Inferior parietal cortex (tissue), 1 donor: ENCODE data around the gene CELA2A.
"Not testable (repeated sequence)": the region's sequence is repeated elsewhere in the genome, so short reads cannot be mapped to it uniquely, and the experiment has no call there.

Experiments used
- DNase-seq: peaks from one replicate; pipeline ENCODE4 v3.0.0-alpha.2; 2016; ENCODE audit errors: extremely low spot score

CELA2A gene

DNA sequence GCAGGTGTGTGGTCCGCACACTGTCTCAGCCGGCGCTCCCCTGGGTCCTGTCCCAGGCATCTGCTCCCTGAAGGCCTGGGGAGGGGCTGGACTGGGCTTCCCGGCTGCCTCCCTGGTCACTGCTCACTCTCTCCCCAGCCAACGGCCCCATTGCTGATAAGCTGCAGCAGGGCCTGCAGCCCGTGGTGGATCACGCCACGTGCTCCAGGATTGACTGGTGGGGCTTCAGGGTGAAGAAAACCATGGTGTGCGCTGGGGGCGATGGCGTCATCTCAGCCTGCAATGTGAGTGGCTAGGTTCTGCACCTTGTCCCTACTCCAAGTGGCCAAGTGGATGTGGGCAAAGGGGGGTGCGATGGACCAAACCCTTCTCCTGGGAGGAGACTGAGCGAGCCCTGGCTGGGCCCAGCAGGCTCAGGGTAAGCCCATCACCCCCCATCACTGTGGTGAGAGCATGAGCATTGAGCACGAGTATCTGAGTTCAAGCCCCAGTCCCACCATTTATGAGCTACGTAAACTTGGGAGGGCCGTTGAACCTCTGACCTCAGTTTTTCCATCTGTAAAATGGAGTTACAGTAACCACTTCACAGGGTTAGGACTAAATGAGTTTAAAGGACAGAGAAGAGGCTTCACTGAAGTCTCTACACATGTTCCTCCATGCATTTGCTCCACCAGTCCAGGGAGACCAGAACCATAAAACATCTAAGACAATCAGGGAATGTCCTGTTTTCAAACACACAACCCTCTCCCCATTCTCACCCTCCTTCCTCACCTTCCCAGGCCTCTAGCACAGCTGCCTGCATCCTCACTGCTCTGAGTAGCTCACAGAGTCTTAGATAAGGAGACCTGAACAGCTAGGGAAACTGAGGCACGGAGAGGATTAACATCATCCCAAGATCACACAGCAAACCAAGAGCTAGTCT lies 11.8 kb upstream of the CELA2A start:
- DNase-seq, result no peak

DNA sequence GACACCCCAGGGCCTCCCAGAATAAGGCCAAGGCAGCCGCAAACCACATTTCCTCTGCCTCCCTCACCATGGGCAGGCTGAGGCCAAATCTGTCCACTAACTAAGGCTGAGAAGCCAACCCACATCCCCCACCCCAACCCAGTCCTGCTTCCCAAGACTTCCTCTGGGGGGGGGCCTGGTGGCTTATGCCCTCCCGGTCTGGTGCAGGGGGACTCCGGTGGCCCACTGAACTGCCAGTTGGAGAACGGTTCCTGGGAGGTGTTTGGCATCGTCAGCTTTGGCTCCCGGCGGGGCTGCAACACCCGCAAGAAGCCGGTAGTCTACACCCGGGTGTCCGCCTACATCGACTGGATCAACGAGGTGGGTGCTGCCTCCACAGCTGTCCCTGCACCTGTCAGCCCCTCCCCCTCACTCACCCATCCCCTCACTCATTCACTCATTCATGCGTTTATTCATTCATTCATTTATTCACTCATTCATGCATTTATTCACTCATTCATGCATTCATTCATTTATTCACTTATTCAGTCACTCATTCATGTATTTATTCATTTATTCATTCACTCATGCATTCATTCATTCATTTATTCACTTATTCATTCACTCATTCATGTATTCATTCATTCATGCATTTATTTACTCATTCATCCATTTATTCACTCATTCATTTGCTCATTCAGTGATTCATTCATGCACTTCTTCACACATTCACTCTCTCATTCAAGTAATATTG lies 11.0 kb upstream of the CELA2A start:
- no peak for DNase-seq

GRCh38 chr1:15446212-15446611 lies 10.3 kb upstream of the CELA2A start:
- DNase-seq, result no peak

DNA sequence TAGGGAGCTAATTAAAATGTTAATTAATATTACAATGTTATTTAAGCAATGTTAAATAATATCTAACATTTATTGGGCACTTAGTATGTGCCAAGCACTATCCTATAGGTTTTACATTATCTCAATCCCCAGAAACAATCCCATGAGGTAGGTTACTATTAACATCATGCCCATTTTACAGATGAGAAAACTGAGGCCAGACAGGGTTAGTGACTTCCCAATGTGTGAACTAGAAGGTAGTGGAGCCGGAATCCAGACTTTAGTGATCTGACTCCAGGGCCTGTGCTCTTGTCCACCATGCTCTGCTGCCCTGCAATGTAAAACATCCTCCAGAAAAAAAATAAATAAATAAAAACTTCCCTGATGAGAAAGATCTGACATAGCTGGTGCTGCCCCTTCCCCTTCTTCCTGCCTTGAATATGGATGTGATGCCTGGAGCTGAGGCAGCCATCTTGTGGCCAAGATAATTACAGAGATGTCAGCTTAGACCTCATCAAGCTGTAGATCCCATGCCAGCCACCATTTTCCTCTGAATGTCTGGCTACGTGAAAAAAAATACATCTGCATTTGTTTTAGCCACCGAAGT lies 7.6 kb upstream of the CELA2A start:
- no peak for DNase-seq

- no peak for DNase-seq
Measured at GRCh38 chr1:15449567-15449966, 7.0 kb upstream of the CELA2A start.

- no peak for DNase-seq
Measured at GRCh38 chr1:15451014-15451722, 5.4 kb upstream of the CELA2A start.

GRCh38 chr1:15452216-15452615 lies 4.3 kb upstream of the CELA2A start:
- DNase-seq, result no peak

- no peak for DNase-seq
Measured at GRCh38 chr1:15452866-15453571, 3.5 kb upstream of the CELA2A start.

GRCh38 chr1:15453734-15454133 lies 2.8 kb upstream of the CELA2A start:
- no peak for DNase-seq

DNA sequence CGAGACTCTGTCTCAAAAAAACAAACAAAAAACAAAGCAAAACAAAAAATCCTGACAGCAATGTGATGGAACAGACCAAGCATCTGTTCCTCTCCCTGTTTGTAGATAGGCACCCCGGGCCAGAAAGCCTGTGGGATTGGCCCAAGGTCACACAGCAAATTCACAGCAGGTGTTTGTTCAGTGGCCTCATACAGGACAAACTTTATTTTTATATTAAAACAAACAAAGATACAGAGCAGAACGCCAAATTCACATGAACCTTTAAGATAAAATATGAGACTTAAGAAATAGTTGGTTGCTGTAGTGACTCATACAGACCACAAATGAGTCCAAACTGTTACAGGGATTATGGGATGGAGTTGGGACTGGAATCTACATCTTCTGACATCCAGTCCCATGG lies 2.3 kb upstream of the CELA2A start:
- DNase-seq, result no peak

- no peak for DNase-seq
Measured at GRCh38 chr1:15455522-15455921, 1.0 kb upstream of the CELA2A start.

- no peak for DNase-seq
Measured at GRCh38 chr1:15457585-15457984, 1.1 kb downstream of the CELA2A start.

- not testable (repeated sequence) for DNase-seq
Measured at GRCh38 chr1:15458388-15458787, 1.9 kb downstream of the CELA2A start.

DNA sequence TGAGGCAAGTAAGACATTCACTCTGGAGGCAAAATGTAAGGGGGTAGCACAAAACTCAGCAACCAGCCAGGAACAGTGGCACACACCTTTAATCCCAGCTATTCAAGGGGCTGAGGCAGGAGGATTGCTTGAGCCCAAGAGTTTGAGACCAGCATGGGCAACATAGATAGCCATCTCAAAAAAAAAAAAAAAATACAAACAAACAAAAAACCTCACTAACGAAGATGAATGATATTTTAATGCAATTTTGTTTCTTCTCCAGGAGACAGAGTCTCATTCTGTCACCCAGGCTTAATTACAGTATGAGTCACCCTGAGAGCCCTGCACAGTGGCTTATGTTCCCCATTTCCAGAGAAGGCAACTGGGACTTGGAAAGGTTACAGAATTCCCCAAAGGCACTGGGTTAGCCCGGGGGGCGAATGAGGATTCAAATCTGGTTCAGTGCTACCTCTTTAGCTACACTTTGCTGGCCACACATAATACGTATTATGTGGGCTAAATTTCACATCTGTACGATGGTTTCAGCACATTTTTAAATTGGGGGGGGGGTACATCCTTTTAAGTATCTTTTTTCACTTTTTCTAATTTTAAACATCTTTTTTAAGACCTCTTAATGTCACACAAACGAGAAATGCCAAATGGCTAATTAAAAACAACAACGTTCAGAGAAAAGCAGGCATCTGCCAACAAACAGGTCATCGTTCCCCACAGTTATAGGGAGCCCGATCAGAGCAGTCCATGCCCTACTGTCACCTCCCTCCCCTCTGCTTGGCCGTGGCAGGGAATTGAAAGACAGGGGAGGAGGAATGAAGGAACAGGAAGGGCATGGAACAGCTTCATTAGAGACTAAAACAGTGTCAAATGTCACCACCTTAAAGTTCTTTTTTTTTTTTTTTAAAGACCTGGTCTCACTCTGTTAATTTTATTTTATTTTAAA lies 3.5 kb downstream of the CELA2A start:
- DNase-seq, result no peak

DNA sequence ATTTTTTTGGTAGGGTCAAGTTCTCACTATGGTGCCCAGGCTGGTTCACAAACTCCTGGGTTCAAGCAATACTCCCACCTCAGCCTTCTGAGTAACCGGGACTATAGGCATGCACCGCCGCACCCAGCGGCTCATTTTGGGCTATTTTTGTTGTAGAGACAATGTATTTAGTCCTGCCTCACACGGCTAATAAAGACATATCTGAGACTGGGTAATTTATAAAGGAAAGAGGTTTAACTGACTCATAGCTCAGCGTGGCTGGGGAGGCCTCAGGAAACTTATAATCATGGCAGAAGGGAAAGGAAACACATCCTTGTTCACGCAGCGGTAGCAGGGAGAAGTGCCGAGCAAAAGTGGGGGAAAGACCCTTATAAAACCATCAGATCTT lies 4.2 kb downstream of the CELA2A start:
- DNase-seq, result no peak

GRCh38 chr1:15463064-15463800 lies 6.7 kb downstream of the CELA2A start:
- DNase-seq, result not testable (repeated sequence)

DNA sequence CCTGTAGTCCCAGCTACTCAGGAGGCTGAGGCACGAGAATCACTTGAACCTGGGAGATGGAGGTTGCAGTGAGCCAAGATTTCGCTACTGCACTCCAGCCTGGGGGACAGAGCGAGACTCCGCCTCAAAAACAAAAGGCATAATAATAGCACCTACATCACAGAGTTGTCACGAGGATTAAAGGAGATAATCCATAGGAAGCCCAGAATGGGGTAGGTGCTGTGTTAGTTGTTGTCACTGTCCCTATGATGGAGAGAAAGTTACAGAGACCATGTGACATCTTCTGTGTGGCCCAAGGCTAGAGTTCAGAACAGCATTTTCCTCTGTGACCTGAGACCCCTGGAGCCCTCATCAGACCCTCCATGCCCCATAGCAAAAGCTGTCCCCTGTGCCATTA lies 7.4 kb downstream of the CELA2A start:
- not testable (repeated sequence) for DNase-seq

DNA sequence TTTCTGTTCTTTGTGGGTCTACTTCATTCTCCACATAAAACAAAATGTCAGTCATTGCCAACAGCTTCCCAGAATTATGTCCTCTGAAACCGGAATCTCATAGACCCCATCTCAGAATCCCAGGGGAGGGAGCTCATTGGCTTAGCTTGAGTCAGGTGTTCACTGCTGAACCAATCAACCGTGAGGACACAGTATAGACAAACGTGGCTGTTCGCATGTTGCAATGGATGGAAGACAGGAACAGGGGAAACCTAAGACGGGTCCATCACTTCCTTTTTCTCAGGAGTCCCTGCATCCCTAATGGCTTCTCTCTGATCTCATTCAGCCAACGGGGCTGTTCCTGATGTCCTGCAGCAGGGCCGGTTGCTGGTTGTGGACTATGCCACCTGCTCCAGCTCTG lies 9.1 kb downstream of the CELA2A start:
- no peak for DNase-seq

GRCh38 chr1:15466955-15467625 lies 10.6 kb downstream of the CELA2A start:
- not testable (repeated sequence) for DNase-seq
